GM12891 (cell line): ENCODE results near the gene SCFD2.
"Not testable (repeated sequence)": the region's sequence is repeated elsewhere in the genome, so short reads cannot be mapped to it uniquely, and the experiment has no call there.

Source experiments
- DNase-seq: peaks from one replicate; pipeline ENCODE4 v3.0.0; 2011; ENCODE audit warnings: low spot score; ENCODE audit not compliant: insufficient read length
- FAIRE-seq: peaks from 2 replicates; lab custom pipeline; 2011; peaks lifted over from hg19 to GRCh38; lab: Jason Lieb, UNC
- PAX5 ChIP-seq: IDR thresholded peaks from 2 replicates; pipeline ENCODE4 v1.6.1; 2011; ENCODE audit warnings: low read length, moderate library complexity, mild to moderate bottlenecking; ENCODE audit not compliant: insufficient read depth, severe bottlenecking
- POLR2A ChIP-seq: IDR thresholded peaks from 2 replicates; pipeline ENCODE4 v1.6.1; 2011; ENCODE audit warnings: low read depth, low read length, control low read depth
- POLR2AphosphoS5 ChIP-seq: IDR thresholded peaks from 2 replicates; pipeline ENCODE4 v1.6.1; 2011; ENCODE audit warnings: low read depth, low read length, control low read depth
- POU2F2 ChIP-seq: IDR thresholded peaks from 2 replicates; pipeline ENCODE4 v1.6.1; 2011; ENCODE audit warnings: low read depth, mild to moderate bottlenecking, control low read depth, low read length, moderate library complexity
- SPI1 ChIP-seq: IDR thresholded peaks from 2 replicates; pipeline ENCODE4 v1.6.1; 2011; ENCODE audit warnings: low read depth, low read length, control low read depth
- TAF1 ChIP-seq: IDR thresholded peaks from 2 replicates; pipeline ENCODE4 v1.6.1; 2011; ENCODE audit warnings: low read depth, low read length, control low read depth

SCFD2 gene

DNA sequence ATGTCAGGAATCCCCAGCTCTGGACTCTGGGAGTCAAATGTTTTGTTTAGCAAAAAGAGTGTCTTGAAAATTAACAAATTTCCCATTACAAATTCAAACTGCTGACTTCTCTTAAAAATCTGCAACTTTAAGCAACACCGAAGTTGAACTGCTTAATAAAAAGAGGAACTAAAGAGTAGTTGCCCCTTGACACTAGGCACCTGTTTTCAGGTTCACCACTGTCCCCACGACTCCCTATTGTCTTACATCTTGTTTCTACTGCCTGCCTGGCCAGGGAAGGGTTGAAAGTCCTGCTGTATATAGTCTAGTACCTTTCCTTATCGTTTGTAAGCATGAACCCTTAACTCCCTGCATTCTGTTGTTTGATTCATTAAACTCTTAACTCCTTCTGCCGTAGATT is 173.9 kb downstream of the SCFD2 start:
- TF ChIP-seq POLR2A (no peak), TAF1 (no peak), SPI1 (no peak), POU2F2 (no peak), POLR2AphosphoS5 (no peak)
- no peak for FAIRE-seq
- no peak for DNase-seq

DNA sequence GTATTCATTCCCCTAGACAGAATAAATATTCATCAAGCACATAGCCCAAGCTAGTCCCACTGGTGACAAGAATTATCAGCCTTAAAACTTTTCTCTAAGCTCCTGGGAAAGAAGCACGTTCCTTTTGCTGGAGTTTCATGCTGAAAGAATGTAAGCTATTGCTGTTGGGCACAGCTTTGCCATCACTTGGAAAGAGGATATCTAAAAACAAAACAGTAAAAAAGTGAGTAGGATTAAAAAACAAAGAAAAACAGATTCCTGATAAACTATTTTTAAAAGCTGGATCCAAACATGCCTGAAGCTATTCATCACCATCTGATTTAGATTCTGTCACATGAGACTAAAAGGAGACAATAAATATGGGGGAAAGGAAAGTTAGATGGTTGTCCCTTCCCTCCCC is 176.8 kb downstream of the SCFD2 start:
- TF ChIP-seq POLR2AphosphoS5 (no peak), PAX5 (no peak), POLR2A (no peak), POU2F2 (no peak), TAF1 (no peak), SPI1 (no peak)
- FAIRE-seq (no peak), DNase-seq (no peak)

DNA sequence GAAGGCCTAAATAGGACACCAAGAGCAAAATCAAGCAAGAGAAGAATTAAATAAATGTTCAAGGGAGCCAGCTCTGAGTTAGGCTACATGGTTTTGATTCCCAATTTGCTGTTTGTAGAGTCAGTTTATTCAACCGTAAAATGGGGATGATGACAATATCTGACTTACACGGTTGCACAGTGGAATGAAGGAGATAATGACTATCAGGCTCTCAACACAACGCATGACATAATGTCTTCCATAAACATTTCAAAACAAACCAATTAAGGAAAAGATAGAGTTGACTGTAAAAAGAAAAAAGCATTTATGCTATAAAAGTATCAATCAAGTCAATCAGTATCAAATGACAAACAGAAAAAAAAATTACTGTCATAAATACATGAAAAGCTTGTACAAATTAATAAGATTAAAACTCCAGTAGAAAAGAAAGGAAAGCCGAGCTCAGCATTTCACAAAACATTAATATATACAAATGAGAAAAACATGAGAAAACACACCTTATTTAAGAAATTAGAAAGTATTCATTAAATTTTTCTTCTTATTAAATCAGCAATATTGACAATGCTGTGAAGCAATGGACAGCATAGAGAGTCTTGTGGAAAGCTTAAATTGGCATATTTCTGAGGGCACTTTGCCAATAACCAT is 179.0 kb downstream of the SCFD2 start:
- DNase-seq, result no peak
- TF ChIP-seq POU2F2 (no peak), PAX5 (no peak), POLR2AphosphoS5 (no peak), POLR2A (no peak)

DNA sequence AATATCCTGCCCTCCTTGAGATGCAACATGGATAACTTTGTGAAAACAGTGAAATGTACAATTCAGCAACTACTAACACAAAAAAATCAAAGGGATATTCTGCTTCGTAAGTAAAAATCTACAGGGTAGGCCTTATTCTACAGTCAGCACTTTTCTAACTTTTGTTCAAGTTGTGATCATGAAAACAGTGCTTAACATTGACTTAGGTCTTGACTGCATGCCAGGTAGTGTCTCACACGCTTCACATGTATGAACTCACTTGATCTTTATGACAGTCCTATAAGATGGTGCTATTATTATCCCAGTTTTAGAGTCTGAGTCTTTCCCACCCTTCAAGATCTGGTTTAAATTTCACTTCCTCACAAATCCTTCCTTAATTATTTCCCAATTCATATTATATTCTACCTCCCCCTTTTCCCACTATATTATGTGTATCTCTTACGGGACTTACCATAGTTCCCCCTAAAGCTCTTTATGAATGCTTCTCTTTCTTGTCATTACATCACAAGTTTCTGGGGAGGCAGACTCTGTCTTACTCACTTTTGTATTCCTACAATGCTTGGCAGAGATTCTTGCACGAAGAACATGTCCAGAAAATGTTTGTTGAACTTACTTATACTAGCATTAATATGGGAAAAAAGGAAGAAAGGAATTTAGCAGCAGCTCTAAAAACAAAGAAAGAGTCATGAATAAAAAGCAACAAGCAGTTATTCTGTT is 179.8 kb downstream of the SCFD2 start:
- DNase-seq (no peak), FAIRE-seq (no peak)

More for the DNA sequence above, 179.0 kb downstream of the SCFD2 start:
- FAIRE-seq, result no peak

DNA sequence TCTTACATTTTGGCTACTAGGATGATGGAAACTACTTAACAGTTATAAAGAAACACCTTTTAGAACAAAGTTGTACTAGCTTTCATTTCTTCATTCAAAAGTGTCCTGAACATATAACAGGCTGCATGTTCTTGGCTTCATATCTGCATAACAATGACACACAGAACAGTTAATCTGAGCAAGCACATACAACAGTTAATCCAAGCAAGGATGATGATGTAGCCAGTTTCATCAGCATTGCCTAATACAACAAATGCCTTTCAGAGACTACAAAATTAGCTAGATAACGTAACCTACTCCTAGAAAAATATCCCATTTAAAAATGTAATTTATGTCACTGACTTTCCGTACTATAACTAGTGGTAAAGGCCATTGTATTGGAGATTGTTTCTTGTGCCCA is 182.1 kb downstream of the SCFD2 start:
- FAIRE-seq (no peak), DNase-seq (no peak)
- TF ChIP-seq TAF1 (no peak), PAX5 (no peak), POLR2A (no peak), SPI1 (no peak), POLR2AphosphoS5 (no peak)

More for the DNA sequence above, 179.8 kb downstream of the SCFD2 start:
- no peak for TF ChIP-seq TAF1
- no peak for TF ChIP-seq PAX5
- TF ChIP-seq POLR2A, result no peak
- TF ChIP-seq SPI1, result no peak
- no peak for TF ChIP-seq POLR2AphosphoS5
- TF ChIP-seq POU2F2, result no peak

DNA sequence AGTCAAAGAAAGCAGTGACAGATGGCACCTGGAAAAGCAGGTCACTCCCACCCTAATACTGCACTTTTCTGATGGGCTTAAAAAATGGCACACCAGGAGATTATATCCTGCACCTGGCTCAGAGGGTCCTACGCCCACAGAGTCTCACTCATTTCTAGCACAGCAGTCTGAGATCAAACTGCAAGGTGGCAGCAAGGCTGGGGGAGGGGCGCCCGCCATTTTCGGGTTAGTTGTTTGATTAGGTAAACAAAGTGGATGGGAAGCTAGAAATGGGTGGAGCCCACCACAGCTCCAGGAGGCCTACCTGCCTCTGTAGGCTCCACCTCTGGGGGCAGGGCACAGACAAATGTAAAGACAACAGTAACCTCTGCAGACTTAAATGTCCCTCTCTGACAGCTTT is 188.1 kb downstream of the SCFD2 start:
- DNase-seq, FAIRE-seq: not testable (repeated sequence)

DNA sequence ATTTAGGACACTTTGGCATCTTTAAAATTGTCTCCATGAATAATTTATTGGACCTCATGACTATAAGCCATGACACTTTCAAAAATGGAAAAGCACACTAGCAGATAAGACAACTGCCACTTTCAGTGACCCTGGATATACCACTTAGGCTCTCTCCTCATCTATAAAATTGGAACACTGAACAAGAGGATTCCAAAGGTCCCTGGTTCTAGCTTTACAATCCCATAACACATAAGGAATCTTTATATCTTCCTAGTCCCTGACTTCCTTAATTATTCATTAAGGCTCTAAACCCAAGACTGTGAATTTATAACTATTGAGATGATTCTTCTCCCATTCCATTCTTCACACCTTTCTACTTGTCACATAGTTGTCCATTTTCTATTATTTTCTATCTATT is 190.2 kb downstream of the SCFD2 start:
- TF ChIP-seq POLR2AphosphoS5 (no peak), SPI1 (no peak), POLR2A (no peak), PAX5 (no peak), TAF1 (no peak), POU2F2 (no peak)
- FAIRE-seq (peak; percentile 31), DNase-seq (no peak)

DNA sequence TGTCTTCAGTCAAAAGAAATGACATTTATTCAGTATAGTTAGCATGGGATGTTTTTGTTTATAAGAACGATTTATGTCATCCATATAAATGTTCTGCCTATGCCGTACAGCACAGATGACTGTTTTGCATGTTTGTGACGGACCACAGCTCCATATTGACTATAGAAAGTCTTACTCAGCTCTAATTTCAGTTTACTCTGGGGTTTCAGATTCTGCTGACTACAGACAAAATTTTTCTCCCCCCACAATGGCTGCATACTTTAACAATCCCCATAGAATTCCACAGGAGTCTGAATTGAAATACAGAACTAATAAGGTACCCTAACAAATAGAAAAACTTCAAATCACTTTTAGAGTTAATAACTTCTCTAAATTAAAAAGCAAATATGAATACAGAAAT is 191.0 kb downstream of the SCFD2 start:
- no peak for DNase-seq
- FAIRE-seq, result no peak
- TF ChIP-seq SPI1 (no peak), POU2F2 (no peak), PAX5 (no peak), POLR2AphosphoS5 (no peak), TAF1 (no peak)

DNA sequence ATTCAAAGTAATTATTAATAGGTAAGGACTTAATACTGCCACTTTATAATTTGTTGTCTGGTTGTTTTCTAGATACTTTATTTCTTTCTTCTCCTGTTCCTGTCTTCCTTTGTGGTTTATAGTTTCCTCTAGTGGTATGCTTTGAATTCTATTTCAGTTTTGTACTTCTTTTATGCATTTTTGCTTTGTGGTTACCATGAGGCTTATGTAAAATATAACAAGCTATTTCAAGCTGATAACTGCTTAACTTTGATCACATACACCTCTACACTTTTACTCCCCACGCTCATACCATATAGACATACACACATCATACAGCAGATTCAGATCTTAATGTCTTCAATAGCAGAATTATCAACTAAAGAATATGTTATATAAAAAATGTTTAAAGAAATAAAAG is 192.3 kb downstream of the SCFD2 start:
- no peak for TF ChIP-seq POU2F2
- no peak for TF ChIP-seq SPI1
- DNase-seq (no peak), FAIRE-seq (no peak)

DNA sequence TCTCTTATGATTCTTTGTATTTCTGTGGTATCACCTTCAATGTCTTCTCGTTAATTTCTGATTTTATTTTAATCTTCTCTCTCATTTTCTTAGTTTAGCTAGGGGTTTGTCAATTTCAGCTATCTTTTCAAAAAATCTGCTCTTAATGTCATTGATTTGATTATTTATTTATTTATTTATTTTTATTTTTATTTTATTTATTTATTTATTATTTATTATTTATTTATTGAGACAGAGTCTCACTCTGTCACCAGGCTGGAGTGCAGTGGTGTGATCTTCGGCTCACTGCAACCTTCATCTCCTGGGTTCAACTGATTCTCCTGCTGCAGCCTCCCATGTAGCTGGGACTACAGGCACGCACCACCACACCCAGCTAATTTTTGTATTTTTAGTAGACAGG is 194.1 kb downstream of the SCFD2 start:
- DNase-seq, result no peak
- FAIRE-seq, result no peak
- TF ChIP-seq SPI1, result no peak
